ENCODE measurements around the gene FAM98C. TPM values are rescaled to one million over a fixed set of nuclear protein-coding genes. Genes with fewer than 3 reads are reported as not detected.

FAM98C gene
- total and polyA plus RNA-seq, 2 of the 13 experiments (the other 11 are each of a cell fraction or from before 2014, with no cell fraction given), result 10.0 to 11.5 TPM

GRCh38 chr19:38360351-38360750 is 42.5 kb upstream of the FAM98C start (continued):
- TF ChIP-seq, protein P1, sequence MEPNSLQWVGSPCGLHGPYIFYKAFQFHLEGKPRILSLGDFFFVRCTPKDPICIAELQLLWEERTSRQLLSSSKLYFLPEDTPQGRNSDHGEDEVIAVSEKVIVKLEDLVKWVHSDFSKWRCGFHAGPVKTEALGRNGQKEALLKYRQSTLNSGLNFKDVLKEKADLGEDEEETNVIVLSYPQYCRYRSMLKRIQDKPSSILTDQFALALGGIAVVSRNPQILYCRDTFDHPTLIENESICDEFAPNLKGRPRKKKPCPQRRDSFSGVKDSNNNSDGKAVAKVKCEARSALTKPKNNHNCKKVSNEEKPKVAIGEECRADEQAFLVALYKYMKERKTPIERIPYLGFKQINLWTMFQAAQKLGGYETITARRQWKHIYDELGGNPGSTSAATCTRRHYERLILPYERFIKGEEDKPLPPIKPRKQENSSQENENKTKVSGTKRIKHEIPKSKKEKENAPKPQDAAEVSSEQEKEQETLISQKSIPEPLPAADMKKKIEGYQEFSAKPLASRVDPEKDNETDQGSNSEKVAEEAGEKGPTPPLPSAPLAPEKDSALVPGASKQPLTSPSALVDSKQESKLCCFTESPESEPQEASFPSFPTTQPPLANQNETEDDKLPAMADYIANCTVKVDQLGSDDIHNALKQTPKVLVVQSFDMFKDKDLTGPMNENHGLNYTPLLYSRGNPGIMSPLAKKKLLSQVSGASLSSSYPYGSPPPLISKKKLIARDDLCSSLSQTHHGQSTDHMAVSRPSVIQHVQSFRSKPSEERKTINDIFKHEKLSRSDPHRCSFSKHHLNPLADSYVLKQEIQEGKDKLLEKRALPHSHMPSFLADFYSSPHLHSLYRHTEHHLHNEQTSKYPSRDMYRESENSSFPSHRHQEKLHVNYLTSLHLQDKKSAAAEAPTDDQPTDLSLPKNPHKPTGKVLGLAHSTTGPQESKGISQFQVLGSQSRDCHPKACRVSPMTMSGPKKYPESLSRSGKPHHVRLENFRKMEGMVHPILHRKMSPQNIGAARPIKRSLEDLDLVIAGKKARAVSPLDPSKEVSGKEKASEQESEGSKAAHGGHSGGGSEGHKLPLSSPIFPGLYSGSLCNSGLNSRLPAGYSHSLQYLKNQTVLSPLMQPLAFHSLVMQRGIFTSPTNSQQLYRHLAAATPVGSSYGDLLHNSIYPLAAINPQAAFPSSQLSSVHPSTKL (CRISPR knock-in tag; IDR thresholded peaks at IDR 0.05), result no peak
- TF ChIP-seq EZH2 (conservative IDR thresholded peaks at IDR 0.05; ENCODE audit: low read depth, low read length) (no peak), FOXK2 (IDR thresholded peaks at IDR 0.05) (no peak), CC2D1A (CRISPR knock-in tag; IDR thresholded peaks at IDR 0.05) (no peak), ZFYVE20 (CRISPR knock-in tag; IDR thresholded peaks at IDR 0.05; ENCODE audit: borderline replicate concordance, low read depth) (no peak), MXI1 (IDR thresholded peaks at IDR 0.05; ENCODE audit: borderline replicate concordance, low read depth, low read length) (no peak), IRF9 (CRISPR knock-in tag; IDR thresholded peaks at IDR 0.05; ENCODE audit: borderline replicate concordance) (no peak), ZNF234 (CRISPR knock-in tag; conservative IDR thresholded peaks at IDR 0.05) (no peak), IKZF1 (IDR thresholded peaks at IDR 0.05) (no peak), MZF1 (CRISPR knock-in tag; IDR thresholded peaks at IDR 0.05; ENCODE audit: borderline replicate concordance) (no peak)
- TF ChIP-seq, protein P2, sequence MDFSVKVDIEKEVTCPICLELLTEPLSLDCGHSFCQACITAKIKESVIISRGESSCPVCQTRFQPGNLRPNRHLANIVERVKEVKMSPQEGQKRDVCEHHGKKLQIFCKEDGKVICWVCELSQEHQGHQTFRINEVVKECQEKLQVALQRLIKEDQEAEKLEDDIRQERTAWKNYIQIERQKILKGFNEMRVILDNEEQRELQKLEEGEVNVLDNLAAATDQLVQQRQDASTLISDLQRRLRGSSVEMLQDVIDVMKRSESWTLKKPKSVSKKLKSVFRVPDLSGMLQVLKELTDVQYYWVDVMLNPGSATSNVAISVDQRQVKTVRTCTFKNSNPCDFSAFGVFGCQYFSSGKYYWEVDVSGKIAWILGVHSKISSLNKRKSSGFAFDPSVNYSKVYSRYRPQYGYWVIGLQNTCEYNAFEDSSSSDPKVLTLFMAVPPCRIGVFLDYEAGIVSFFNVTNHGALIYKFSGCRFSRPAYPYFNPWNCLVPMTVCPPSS (IDR thresholded peaks at IDR 0.05), result no peak
- TF ChIP-seq, protein P3, sequence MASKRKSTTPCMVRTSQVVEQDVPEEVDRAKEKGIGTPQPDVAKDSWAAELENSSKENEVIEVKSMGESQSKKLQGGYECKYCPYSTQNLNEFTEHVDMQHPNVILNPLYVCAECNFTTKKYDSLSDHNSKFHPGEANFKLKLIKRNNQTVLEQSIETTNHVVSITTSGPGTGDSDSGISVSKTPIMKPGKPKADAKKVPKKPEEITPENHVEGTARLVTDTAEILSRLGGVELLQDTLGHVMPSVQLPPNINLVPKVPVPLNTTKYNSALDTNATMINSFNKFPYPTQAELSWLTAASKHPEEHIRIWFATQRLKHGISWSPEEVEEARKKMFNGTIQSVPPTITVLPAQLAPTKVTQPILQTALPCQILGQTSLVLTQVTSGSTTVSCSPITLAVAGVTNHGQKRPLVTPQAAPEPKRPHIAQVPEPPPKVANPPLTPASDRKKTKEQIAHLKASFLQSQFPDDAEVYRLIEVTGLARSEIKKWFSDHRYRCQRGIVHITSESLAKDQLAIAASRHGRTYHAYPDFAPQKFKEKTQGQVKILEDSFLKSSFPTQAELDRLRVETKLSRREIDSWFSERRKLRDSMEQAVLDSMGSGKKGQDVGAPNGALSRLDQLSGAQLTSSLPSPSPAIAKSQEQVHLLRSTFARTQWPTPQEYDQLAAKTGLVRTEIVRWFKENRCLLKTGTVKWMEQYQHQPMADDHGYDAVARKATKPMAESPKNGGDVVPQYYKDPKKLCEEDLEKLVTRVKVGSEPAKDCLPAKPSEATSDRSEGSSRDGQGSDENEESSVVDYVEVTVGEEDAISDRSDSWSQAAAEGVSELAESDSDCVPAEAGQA (IDR thresholded peaks at IDR 0.05; ENCODE audit: low read depth), result no peak
- TF ChIP-seq, protein P3 (CRISPR knock-in tag; IDR thresholded peaks at IDR 0.05; ENCODE audit: borderline replicate concordance), result no peak
